Gastrocnemius medialis (tissue), 4 donors: ENCODE results near the gene GPA33. TPM values are rescaled to one million over a fixed set of nuclear protein-coding genes. Genes with fewer than 3 reads are reported as not detected.
A peak's percentile ranks its signal among the peaks of the same experiment; 100 is the strongest.

ENCODE experiments used
- ATAC-seq, 2 donors: fragments of 150-250 bp; one replicate each; pipeline ENCODE4 v1.9.1; 2016
- DNase-seq, 2 donors: peaks; one replicate each; pipeline ENCODE4 v3.0.0-alpha.2; 2019
- H3K27ac ChIP-seq, 4 donors: fragments of 200-600 bp; sonication (generic); 1 replicate in 1 of 4; 2 replicates in 3 of 4; pipeline ENCODE4 v1.5.1; 2016 to 2018; ENCODE audit warnings: mild to moderate bottlenecking in 2 of 4, moderate library complexity in 1 of 4
- H3K27me3 ChIP-seq, 3 donors: fragments of 200-600 bp; sonication (generic) in 2 of 3; 1 replicate in 1 of 3; 2 replicates in 2 of 3; pipeline versions ENCODE4 v1.5.1 to v1.6.0; 2016 to 2019; ENCODE audit warnings: mild to moderate bottlenecking in 1 of 3, moderate library complexity in 1 of 3
- H3K36me3 ChIP-seq, 2 donors: fragments of 200-600 bp; sonication (generic) in 1 of 2; one replicate each; pipeline ENCODE4 v1.5.1; 2017 to 2018
- H3K4me1 ChIP-seq, 2 donors: fragments of 200-600 bp; sonication (generic) in 1 of 2; one replicate each; pipeline ENCODE4 v1.5.1; 2016 to 2017; ENCODE audit warnings: mild to moderate bottlenecking in 2 of 2
- H3K4me3 ChIP-seq, 4 donors: fragments of 200-600 bp; sonication (generic) in 3 of 4; 1 replicate in 1 of 4; 2 replicates in 3 of 4; pipeline ENCODE4 v1.5.1; 2016 to 2019; ENCODE audit warnings: mild to moderate bottlenecking in 2 of 4
- H3K9me3 ChIP-seq, 3 donors: fragments of 200-600 bp; sonication (generic) in 2 of 3; 1 replicate in 1 of 3; 2 replicates in 2 of 3; pipeline ENCODE4 v1.5.1; 2016 to 2019
- POLR2A ChIP-seq, 2 donors: fragments of 450-650 bp; IDR thresholded peaks; one replicate each; pipeline ENCODE4 v1.6.1; 2017; ENCODE audit warnings: antibody characterized with exemption in 2 of 2, mild to moderate bottlenecking in 2 of 2, moderate library complexity in 2 of 2
- in situ Hi-C, 4 donors: fragments of 200-750 bp; cut with MboI; loops; one replicate each; pipeline versions ENCODE4 v1.15.0 to v1.8.0; 2017; ENCODE audit warnings: low sequenced_read_pairs in 4 of 4
- intact Hi-C: fragments of 100-400 bp; cut with DNase I; formaldehyde crosslinking; loops from one replicate; pipeline ENCODE4 v1.15.1; 2023; ENCODE audit warnings: low total_unique reads
- total RNA-seq, 4 donors: library from RNA; depleted of rRNA; stranded (reverse); fragments of >200 nt; gene quantifications; one replicate each; pipeline versions ENCODE4 v1.1.0 to v1.2.3, GENCODE V29; 2016
- TF ChIP-seq, protein P1 (sequence below), 5 experiments: fragments of 450-650 bp in 3 of 5; fragments of 200-600 bp in 2 of 5; sonication (generic) in 2 of 5; IDR thresholded peaks in 4 of 5; conservative IDR thresholded peaks in 1 of 5; 1 replicate in 4 of 5; 2 replicates in 1 of 5; pipeline ENCODE4 v1.5.1; 2016 to 2019; ENCODE audit warnings: antibody characterized with exemption in 5 of 5, mild to moderate bottlenecking in 3 of 5, moderate library complexity in 3 of 5

GPA33 gene
- total RNA-seq, 4 donors from 2014 or later = 1.9 TPM; not detected in 3

DNA sequence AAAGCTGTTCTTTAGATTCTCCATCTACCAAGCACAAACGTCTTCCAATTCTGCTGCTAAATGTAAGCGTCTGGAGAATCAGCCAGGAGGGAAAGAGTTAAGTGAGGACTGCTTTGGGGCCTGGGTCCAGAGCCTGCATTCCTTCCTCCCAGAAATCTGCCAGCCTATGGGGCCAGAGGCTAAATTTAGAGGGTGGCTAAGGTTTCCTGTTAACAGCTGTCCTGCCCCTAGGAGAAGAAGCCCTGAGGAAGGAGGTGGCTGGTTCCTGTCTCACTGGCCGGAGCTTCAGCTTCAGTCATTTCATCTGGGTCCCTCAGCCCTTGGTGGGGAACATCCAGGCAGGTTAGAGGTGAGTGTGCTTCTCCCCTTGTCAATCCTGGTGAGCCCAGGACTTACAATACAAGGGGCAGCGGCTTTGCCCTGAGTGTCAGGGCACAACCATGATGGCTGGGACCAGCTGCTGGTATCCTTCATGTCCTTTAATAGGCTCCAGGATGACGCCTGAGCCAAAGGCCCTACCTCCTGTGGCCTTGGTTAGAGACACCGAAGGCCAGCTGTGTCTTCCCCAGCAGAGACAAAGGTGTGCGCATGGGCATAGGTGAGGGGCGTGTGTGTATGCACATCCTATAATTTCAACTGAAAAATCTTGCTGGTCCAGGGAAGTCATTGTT lies 3.8 kb upstream of the GPA33 start, which contains the start of gene STYXL2:
Gene STYXL2, plus strand, starts transcription at position 230 of the 671 bp plus-strand sequence. CDS start 775 bp downstream, outside the sequence.
- H3K4me1 ChIP-seq = peaks cover 42 to 55% of the 10 kb centered on the region in 2 donors
- peak; percentile 93 to 95 for ATAC-seq
- no peaks in the 10 kb centered on the region for H3K27me3 ChIP-seq
- peak within 1 kb of the TSS; percentile 91 to 94 (median 92) for H3K27ac ChIP-seq
- intact Hi-C loops (loop anchor here (1.0 to 5.0 kb wide), 3 partner anchors 11 to 127 kb away; partner anchors contain the start of gene POU2F1), in situ Hi-C loops (no loop called here)
- H3K9me3 ChIP-seq = no peaks in the 10 kb centered on the region
- TF ChIP-seq POLR2A (IDR thresholded peaks at IDR 0.05) = peak; percentile 88 to 93
- TF ChIP-seq, protein P1, sequence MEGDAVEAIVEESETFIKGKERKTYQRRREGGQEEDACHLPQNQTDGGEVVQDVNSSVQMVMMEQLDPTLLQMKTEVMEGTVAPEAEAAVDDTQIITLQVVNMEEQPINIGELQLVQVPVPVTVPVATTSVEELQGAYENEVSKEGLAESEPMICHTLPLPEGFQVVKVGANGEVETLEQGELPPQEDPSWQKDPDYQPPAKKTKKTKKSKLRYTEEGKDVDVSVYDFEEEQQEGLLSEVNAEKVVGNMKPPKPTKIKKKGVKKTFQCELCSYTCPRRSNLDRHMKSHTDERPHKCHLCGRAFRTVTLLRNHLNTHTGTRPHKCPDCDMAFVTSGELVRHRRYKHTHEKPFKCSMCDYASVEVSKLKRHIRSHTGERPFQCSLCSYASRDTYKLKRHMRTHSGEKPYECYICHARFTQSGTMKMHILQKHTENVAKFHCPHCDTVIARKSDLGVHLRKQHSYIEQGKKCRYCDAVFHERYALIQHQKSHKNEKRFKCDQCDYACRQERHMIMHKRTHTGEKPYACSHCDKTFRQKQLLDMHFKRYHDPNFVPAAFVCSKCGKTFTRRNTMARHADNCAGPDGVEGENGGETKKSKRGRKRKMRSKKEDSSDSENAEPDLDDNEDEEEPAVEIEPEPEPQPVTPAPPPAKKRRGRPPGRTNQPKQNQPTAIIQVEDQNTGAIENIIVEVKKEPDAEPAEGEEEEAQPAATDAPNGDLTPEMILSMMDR (IDR thresholded peaks at IDR 0.05 in 4 of 5, conservative IDR thresholded peaks at IDR 0.05 in 1 of 5) = no peak
- peak; percentile 72 to 90 for DNase-seq
- no peaks in the 10 kb centered on the region for H3K36me3 ChIP-seq
- peak within 1 kb of the TSS; percentile 53 to 67 (median 62) for H3K4me3 ChIP-seq

DNA sequence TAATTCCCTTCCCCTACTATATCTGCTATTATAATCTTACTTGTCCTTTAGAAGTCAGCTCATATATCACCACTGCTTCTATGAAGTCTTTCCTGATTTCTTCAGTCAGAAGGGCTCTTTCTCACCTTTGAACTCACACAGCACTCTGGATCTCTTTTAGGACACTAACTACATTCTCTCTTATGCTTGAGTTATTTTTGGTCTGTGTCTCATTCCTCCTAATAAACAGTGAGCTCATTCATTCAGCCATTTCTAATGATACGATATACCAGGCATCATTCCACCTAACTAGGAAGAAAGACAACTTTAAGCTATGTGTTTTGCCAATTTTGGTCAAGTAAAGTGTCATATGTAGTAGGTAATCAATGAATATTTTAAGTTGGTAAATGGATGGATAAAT lies 2.5 kb upstream of the GPA33 start:
- H3K9me3 ChIP-seq = no peaks in the 10 kb centered on the region
- H3K4me3 ChIP-seq = no peak overlapping the region

DNA sequence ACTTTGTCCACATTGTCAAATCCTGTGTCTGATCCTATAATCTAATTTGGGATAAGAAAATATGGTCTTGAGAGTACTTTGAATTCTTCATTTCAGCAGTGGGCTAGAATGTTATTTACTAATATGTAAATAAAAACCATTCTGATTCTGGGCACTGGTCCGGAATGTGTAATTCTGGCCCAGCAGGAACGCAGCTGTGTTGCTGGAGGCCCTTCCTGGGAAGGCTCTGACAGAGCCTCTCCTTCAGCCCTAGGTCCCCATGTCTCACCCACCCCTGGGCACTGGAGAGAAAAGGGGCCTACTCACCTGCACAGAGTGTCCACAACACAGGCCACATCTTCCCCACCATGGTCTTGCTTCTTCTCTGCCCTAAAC lies 251 bp downstream of the GPA33 start:
- in situ Hi-C loops = no loop called here
- intact Hi-C loops = loop anchor here (5.0 kb wide), 1 partner anchor 47 kb away; no protein-coding TSS in a partner anchor
- Histone ChIP-seq H3K9me3 (no peaks in the 10 kb centered on the region), H3K27ac (peak overlapping the region in 3 of 4 donors; percentile 21 to 48 (median 24)), H3K27me3 (no peaks in the 10 kb centered on the region), H3K4me3 (no peak overlapping the region), H3K4me1 (peaks cover 28 to 44% of the 10 kb centered on the region in 2 donors), H3K36me3 (no peaks in the 10 kb centered on the region)
- no peak for ATAC-seq
- TF ChIP-seq POLR2A (IDR thresholded peaks at IDR 0.05) = no peak
- TF ChIP-seq, protein P1 (IDR thresholded peaks at IDR 0.05 in 4 of 5, conservative IDR thresholded peaks at IDR 0.05 in 1 of 5) = no peak
- DNase-seq = no peak

More for the DNA sequence above, 2.5 kb upstream of the GPA33 start:
- no peaks in the 10 kb centered on the region for H3K36me3 ChIP-seq
- ATAC-seq = peak; percentile 71 to 72
- intact Hi-C loops = loop anchor here (2.0 to 5.0 kb wide), 2 partner anchors 45 to 128 kb away; partner anchors contain the start of gene POU2F1
- peaks cover 33 to 55% of the 10 kb centered on the region in 2 donors for H3K4me1 ChIP-seq
- H3K27me3 ChIP-seq = no peaks in the 10 kb centered on the region
- peak overlapping the region; percentile 91 to 94 (median 92) for H3K27ac ChIP-seq
- no peak for TF ChIP-seq POLR2A (IDR thresholded peaks at IDR 0.05)
- TF ChIP-seq, protein P1 (IDR thresholded peaks at IDR 0.05 in 4 of 5, conservative IDR thresholded peaks at IDR 0.05 in 1 of 5) = no peak
- in situ Hi-C loops = no loop called here
- no peak for DNase-seq

DNA sequence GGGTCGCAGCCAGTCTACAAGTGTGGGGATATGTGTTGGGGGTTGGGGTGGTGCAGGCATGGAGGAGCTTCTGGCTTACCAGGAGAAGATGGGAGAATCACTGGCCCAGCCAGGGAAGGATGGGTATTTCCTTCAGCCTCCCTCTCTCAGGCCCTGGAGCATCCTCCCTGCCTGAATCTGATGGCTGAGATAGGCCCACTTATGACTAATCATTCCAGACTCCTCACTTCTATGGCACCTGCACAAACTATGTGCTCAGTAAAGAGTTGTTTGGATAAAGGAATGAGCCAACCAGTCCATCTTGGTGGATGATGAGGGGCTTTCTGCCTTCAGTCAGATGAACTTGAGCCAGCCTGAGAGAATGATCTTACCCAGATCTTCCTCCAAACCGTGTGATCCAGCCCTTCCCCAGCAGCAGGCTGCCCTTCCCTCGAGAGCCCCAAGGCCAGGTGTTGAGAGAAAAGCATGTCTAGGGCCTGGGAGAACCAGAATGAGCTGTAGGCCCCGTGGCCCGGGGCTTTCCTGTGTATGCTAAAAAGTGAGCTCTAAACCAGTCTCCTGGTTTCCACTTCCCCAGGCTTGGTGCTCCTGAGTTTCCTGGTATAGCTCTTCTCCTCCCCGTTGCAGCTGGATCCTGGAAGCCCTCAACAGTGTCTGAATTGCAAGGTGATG lies 1.3 kb downstream of the GPA33 start:
- no peaks in the 10 kb centered on the region for H3K27me3 ChIP-seq
- no peaks in the 10 kb centered on the region for H3K36me3 ChIP-seq
- H3K9me3 ChIP-seq = no peaks in the 10 kb centered on the region
- peaks cover 29 to 39% of the 10 kb centered on the region in 2 donors for H3K4me1 ChIP-seq
- no peak overlapping the region for H3K27ac ChIP-seq
- DNase-seq = no peak
- H3K4me3 ChIP-seq = no peak overlapping the region
- no peak for ATAC-seq
- intact Hi-C loops = no loop called here
- in situ Hi-C loops = no loop called here
- TF ChIP-seq, protein P1 (IDR thresholded peaks at IDR 0.05 in 4 of 5, conservative IDR thresholded peaks at IDR 0.05 in 1 of 5) = no peak
- no peak for TF ChIP-seq POLR2A (IDR thresholded peaks at IDR 0.05)
